Nephron (organoid): ENCODE measurements around the gene TPCN2.
A peak's percentile ranks its signal among the peaks of the same experiment; 100 is the strongest.
"Not testable (repeated sequence)": the region's sequence is repeated elsewhere in the genome, so short reads cannot be mapped to it uniquely, and the experiment has no call there.

Experiments used
- H3K27ac Mint-ChIP-seq, 3 experiments: 2 replicates each; pipeline ENCODE4 v1.8.0; 2020; ENCODE audit warnings: mixed read lengths in 3 of 3, mild to moderate bottlenecking in 2 of 3, moderate library complexity in 1 of 3
- H3K27me3 Mint-ChIP-seq: 2 replicates; pipeline ENCODE4 v1.8.0; 2021; ENCODE audit warnings: low read depth, mild to moderate bottlenecking, moderate library complexity, mixed read lengths
- H3K36me3 Mint-ChIP-seq: 2 replicates; pipeline ENCODE4 v1.8.0; 2020; ENCODE audit warnings: low read depth, mixed read lengths
- H3K4me1 Mint-ChIP-seq: 2 replicates; pipeline ENCODE4 v1.8.0; 2020; ENCODE audit warnings: mixed read lengths
- H3K4me3 Mint-ChIP-seq, 3 experiments: 2 replicates each; pipeline ENCODE4 v1.8.0; 2020; ENCODE audit warnings: mild to moderate bottlenecking in 3 of 3, mixed read lengths in 3 of 3, moderate library complexity in 2 of 3
- H3K9me3 Mint-ChIP-seq: 2 replicates; pipeline ENCODE4 v1.8.0; 2020; ENCODE audit warnings: mixed read lengths
- TF ChIP-seq, protein P1 (sequence below), 3 experiments: fragments of 200-600 bp; sonication (generic); IDR thresholded peaks; one replicate each; pipeline ENCODE4 v1.5.0; 2021; ENCODE audit warnings: antibody characterized with exemption in 3 of 3; ENCODE audit not compliant: unreplicated experiment in 3 of 3

The TPCN2 gene

GRCh38 chr11:69048694-69049489 is at the start of gene TPCN2:
TPCN2 (plus strand) TSS chr11:69048932; CDS start chr11:69048998, 66 bp downstream.
- TF ChIP-seq, protein P1, sequence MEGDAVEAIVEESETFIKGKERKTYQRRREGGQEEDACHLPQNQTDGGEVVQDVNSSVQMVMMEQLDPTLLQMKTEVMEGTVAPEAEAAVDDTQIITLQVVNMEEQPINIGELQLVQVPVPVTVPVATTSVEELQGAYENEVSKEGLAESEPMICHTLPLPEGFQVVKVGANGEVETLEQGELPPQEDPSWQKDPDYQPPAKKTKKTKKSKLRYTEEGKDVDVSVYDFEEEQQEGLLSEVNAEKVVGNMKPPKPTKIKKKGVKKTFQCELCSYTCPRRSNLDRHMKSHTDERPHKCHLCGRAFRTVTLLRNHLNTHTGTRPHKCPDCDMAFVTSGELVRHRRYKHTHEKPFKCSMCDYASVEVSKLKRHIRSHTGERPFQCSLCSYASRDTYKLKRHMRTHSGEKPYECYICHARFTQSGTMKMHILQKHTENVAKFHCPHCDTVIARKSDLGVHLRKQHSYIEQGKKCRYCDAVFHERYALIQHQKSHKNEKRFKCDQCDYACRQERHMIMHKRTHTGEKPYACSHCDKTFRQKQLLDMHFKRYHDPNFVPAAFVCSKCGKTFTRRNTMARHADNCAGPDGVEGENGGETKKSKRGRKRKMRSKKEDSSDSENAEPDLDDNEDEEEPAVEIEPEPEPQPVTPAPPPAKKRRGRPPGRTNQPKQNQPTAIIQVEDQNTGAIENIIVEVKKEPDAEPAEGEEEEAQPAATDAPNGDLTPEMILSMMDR (IDR thresholded peaks at IDR 0.05; ENCODE audit: unreplicated experiment in 3 of 3), result no peak
- H3K4me3 Mint-ChIP-seq, result peak within 1 kb of the TSS; percentile 80 to 88 (median 86)
- H3K27me3 Mint-ChIP-seq, result peaks cover 5% of the 10 kb centered on the region
- H3K27ac Mint-ChIP-seq, result peak within 1 kb of the TSS; percentile 31 to 82 (median 56)
- peaks cover 36% of the 10 kb centered on the region for H3K4me1 Mint-ChIP-seq
- no peaks in the 10 kb centered on the region for H3K36me3 Mint-ChIP-seq
- no peaks in the 10 kb centered on the region for H3K9me3 Mint-ChIP-seq

DNA sequence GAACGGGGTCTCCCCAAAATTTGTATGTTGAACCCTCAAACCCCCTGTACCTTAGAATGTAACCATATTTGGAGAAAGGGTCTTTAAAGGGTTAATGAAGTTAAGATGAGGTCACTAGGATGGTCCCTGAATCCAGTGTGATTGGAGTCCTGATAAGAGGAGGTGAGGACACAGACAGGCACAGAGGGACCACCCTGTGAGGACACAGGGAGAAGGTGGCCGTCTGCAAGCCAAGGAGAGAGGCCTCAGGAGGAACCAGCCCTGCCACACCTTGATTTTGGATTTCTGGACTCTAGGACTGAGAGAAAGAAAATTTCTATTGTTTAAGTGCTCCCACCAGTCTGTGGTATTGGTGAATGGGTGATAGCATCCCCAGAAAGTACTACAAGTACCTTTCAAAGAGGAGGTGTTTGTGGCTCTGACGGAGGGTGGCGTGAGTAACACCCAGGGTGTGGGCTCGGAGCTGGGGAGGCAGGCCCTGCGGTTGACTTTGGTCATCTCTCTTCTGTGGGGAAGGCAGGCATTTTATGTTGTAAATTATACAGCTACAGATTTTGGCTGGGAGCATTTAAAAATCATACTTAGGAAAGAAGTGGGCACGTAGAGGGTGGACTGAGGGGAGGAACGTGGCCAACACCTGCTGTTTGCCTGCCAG is 49.5 kb upstream of the TPCN2 start:
- peaks cover 13% of the 10 kb centered on the region for H3K27me3 Mint-ChIP-seq
- TF ChIP-seq, protein P1 (IDR thresholded peaks at IDR 0.05; ENCODE audit: unreplicated experiment in 3 of 3), result no peak
- peaks cover 31% of the 10 kb centered on the region for H3K4me1 Mint-ChIP-seq
- no peaks in the 10 kb centered on the region for H3K36me3 Mint-ChIP-seq
- H3K4me3 Mint-ChIP-seq, result no peak overlapping the region
- peak overlapping the region; percentile 54 to 91 (median 75) for H3K27ac Mint-ChIP-seq
- H3K9me3 Mint-ChIP-seq, result no peaks in the 10 kb centered on the region

DNA sequence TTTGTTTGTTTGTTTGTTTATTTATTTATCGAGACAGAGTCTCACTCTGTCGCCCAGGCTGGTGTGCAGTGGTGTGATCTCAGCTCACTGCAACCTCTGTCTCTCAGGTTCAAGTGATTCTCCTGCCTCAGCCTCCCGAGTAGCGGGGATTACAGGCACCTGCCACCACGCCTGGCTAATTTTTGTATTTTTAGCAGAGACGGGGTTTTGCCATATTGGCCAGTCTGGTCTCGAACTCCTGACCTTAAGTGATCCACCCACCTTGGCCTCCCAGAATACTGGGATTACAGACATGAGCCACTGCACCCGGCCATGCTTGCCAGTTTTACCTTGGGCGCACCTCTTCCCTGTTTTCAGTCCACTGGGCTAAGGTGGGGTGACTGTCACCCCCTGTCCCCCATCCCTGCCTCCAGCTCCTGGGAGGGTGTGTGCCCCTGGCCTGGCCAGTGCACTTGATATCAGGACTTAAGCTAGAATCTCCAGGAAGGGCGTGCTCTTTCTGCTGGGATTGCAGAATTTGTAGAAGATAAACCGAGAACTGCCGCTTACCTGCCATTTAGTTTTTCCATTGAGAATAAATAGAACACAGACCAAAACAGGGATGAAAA is 48.9 kb upstream of the TPCN2 start:
- peaks cover 31% of the 10 kb centered on the region for H3K4me1 Mint-ChIP-seq
- peak overlapping the region; percentile 91 to 97 (median 94) for H3K27ac Mint-ChIP-seq
- peaks cover 13% of the 10 kb centered on the region for H3K27me3 Mint-ChIP-seq
- H3K9me3 Mint-ChIP-seq, H3K4me3 Mint-ChIP-seq, H3K36me3 Mint-ChIP-seq: not testable (repeated sequence)

DNA sequence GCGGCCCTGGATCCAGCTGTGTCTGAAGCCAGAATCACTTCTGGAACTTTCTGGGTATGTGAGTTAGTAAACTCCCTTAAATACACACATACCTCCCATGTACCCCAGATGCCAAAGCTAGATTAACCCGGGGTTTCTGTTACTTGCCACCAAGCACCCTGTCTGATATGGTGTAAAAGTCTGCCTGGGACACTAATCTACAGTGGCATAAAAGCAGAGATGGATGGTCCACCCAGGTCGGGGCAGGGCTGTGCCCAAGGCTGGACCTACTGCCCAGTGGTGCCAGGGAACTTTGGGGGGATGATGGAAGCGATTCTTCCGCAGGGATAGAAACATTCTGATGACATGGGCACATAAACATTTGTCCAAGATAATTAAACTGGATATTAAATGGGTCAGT is 48.3 kb upstream of the TPCN2 start:
- peak overlapping the region; percentile 91 to 97 (median 94) for H3K27ac Mint-ChIP-seq
- no peaks in the 10 kb centered on the region for H3K9me3 Mint-ChIP-seq
- TF ChIP-seq, protein P1 (IDR thresholded peaks at IDR 0.05; ENCODE audit: unreplicated experiment in 3 of 3), result no peak
- no peak overlapping the region for H3K4me3 Mint-ChIP-seq
- no peaks in the 10 kb centered on the region for H3K36me3 Mint-ChIP-seq
- H3K4me1 Mint-ChIP-seq, result peaks cover 33% of the 10 kb centered on the region
- H3K27me3 Mint-ChIP-seq, result peaks cover 15% of the 10 kb centered on the region

DNA sequence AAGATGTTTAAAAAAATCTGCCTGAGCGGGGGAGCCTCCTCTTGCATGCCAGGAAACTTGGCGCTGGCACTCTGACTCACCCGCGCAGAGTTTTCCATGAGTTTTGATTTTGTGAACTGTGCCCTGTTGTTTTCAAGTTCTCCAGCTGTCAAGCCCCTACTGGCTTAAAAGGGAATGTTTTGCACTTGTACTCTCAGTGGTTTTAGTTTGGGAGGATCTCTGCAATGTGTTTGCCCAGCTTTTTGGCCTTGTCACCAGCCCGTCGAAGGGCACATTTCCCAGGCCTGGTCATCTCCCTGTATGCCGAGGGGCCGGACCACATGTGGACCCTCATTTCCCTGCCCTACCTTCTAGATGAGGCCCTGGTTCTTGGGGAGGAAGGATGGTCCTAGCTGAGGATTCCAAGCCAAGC is 47.9 kb upstream of the TPCN2 start:
- peak overlapping the region in 2 of 3 experiments; percentile 33 to 40 for H3K4me3 Mint-ChIP-seq
- H3K36me3 Mint-ChIP-seq, result no peaks in the 10 kb centered on the region
- H3K27ac Mint-ChIP-seq, result peak overlapping the region; percentile 91 to 97 (median 94)
- TF ChIP-seq, protein P1 (IDR thresholded peaks at IDR 0.05; ENCODE audit: unreplicated experiment in 3 of 3), result peak; percentile 39 to 54 (median 45)
- H3K9me3 Mint-ChIP-seq, result no peaks in the 10 kb centered on the region
- peaks cover 35% of the 10 kb centered on the region for H3K4me1 Mint-ChIP-seq
- peaks cover 17% of the 10 kb centered on the region for H3K27me3 Mint-ChIP-seq
